VCaP (cell line): ENCODE measurements around the gene KLHL30.

Source experiments
- H3K27ac ChIP-seq: fragments of 450-650 bp; 2 replicates; pipeline ENCODE4 v1.5.1; 2017
- CTCF ChIP-seq: fragments of 450-650 bp; conservative IDR thresholded peaks from 2 replicates; pipeline ENCODE4 v1.5.1; 2017; ENCODE audit warnings: mild to moderate bottlenecking, moderate library complexity

The KLHL30 gene

GRCh38 chr2:238129166-238130010 lies 9.1 kb upstream of the KLHL30 start:
- no peak overlapping the region for H3K27ac ChIP-seq
- TF ChIP-seq CTCF, result no peak

GRCh38 chr2:238130111-238130695 lies 8.3 kb upstream of the KLHL30 start:
- no peak overlapping the region for H3K27ac ChIP-seq

GRCh38 chr2:238130696-238131628 lies 7.5 kb upstream of the KLHL30 start:
- H3K27ac ChIP-seq, result no peak overlapping the region
- TF ChIP-seq CTCF, result no peak

More at GRCh38 chr2:238130111-238130695, 8.3 kb upstream of the KLHL30 start:
- no peak for TF ChIP-seq CTCF

GRCh38 chr2:238131761-238132462 lies 6.6 kb upstream of the KLHL30 start:
- H3K27ac ChIP-seq, result no peak overlapping the region
- TF ChIP-seq CTCF, result no peak

GRCh38 chr2:238132463-238133450 lies 5.7 kb upstream of the KLHL30 start:
- no peak overlapping the region for H3K27ac ChIP-seq
- no peak for TF ChIP-seq CTCF
